ENCODE results near the gene ELK1. TPM values are rescaled to one million over a fixed set of nuclear protein-coding genes. Genes with fewer than 3 reads are reported as not detected.
"Not testable (repeated sequence)": the region's sequence is repeated elsewhere in the genome, so short reads cannot be mapped to it uniquely, and the experiment has no call there.

Gene ELK1
- total and polyA plus RNA-seq, 3 donors from 2014 or later: 70.9 to 114 (median 102) TPM

GRCh38 chrX:47683829-47684205 lies 33.5 kb upstream of the ELK1 start:
- DNase-seq: no peak
- WGBS, 2 donors: 45 to 46% methylated on average over 3 of the region's 3 CpGs
- H3K27ac ChIP-seq: no peak overlapping the region
- no peaks in the 10 kb centered on the region for H3K4me1 ChIP-seq
- H3K36me3 ChIP-seq (ENCODE audit: low read depth, missing control alignments): no peaks in the 10 kb centered on the region
- TF ChIP-seq POLR2A (IDR thresholded peaks at IDR 0.05): no peak
- TF ChIP-seq, protein P1, sequence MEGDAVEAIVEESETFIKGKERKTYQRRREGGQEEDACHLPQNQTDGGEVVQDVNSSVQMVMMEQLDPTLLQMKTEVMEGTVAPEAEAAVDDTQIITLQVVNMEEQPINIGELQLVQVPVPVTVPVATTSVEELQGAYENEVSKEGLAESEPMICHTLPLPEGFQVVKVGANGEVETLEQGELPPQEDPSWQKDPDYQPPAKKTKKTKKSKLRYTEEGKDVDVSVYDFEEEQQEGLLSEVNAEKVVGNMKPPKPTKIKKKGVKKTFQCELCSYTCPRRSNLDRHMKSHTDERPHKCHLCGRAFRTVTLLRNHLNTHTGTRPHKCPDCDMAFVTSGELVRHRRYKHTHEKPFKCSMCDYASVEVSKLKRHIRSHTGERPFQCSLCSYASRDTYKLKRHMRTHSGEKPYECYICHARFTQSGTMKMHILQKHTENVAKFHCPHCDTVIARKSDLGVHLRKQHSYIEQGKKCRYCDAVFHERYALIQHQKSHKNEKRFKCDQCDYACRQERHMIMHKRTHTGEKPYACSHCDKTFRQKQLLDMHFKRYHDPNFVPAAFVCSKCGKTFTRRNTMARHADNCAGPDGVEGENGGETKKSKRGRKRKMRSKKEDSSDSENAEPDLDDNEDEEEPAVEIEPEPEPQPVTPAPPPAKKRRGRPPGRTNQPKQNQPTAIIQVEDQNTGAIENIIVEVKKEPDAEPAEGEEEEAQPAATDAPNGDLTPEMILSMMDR (IDR thresholded peaks at IDR 0.05): no peak
- no peaks in the 10 kb centered on the region for H3K9me3 ChIP-seq
- intact Hi-C loops (cut with DNase I; ENCODE audit: low total_unique reads): no loop called here
- no peaks in the 10 kb centered on the region for H3K27me3 ChIP-seq
- no peak overlapping the region for H3K4me3 ChIP-seq

DNA sequence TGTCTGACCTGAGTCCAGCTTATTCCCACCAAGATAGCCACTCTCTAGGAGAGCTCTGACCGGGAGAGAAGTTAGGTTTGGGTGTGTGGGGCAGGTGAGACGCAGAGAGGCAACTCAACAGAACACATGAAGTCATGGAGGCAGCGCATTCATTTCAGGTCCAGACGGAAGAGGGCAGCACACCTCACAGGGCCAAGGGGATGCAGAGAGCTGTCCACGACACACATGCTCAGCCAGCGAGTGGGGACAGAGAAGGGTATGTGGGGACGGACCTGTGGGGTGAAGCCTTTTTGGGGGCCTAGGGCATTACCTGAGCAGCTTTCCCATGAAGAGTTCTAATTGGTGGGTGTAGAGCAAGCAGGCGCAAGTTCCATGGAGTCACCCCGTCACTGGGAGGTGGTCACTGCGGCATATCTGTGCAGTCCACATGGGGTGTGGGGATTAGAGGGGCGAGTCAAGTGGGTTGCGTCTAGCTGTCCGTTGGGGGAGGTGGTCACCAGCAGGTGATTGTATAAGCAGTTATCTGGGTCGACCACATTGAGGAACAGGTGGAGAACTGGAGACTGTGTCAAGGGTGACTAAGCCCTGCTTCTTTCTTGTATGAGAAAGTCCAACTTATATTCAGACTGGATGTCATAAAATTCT lies 32.9 kb upstream of the ELK1 start:
- TF ChIP-seq, protein P1 (IDR thresholded peaks at IDR 0.05): no peak
- no peak for TF ChIP-seq POLR2A (IDR thresholded peaks at IDR 0.05)
- intact Hi-C loops (cut with DNase I; ENCODE audit: low total_unique reads): no loop called here
- DNase-seq: no peak

GRCh38 chrX:47675959-47676859 lies 25.8 kb upstream of the ELK1 start:
- H3K27ac ChIP-seq; H3K4me1 ChIP-seq; H3K36me3 ChIP-seq (ENCODE audit: low read depth, missing control alignments); intact Hi-C loops (cut with DNase I; ENCODE audit: low total_unique reads); H3K9me3 ChIP-seq; H3K27me3 ChIP-seq; H3K4me3 ChIP-seq; DNase-seq: not testable (repeated sequence)
- 70 to 75% methylated on average over 7 of the region's 7 CpGs for WGBS, 2 donors

More for the DNA sequence above, 32.9 kb upstream of the ELK1 start:
- no peaks in the 10 kb centered on the region for H3K27me3 ChIP-seq
- no peak overlapping the region for H3K4me3 ChIP-seq
- H3K4me1 ChIP-seq: no peaks in the 10 kb centered on the region
- whole genome bisulfite sequencing, 2 donors: 78 to 91% methylated on average over 9 to 14 of the region's 14 CpGs
- H3K36me3 ChIP-seq (ENCODE audit: low read depth, missing control alignments): no peaks in the 10 kb centered on the region
- no peaks in the 10 kb centered on the region for H3K9me3 ChIP-seq
- H3K27ac ChIP-seq: no peak overlapping the region

- no peaks in the 10 kb centered on the region for H3K27me3 ChIP-seq
- intact Hi-C loops (cut with DNase I; ENCODE audit: low total_unique reads): no loop called here
- WGBS, 2 donors: 81 to 85% methylated on average over 5 of the region's 5 CpGs
- no peaks in the 10 kb centered on the region for H3K4me1 ChIP-seq
- TF ChIP-seq POLR2A (IDR thresholded peaks at IDR 0.05): no peak
- TF ChIP-seq, protein P1 (IDR thresholded peaks at IDR 0.05): no peak
- no peaks in the 10 kb centered on the region for H3K36me3 ChIP-seq (ENCODE audit: low read depth, missing control alignments)
- no peak for DNase-seq
- H3K4me3 ChIP-seq: no peak overlapping the region
- no peak overlapping the region for H3K27ac ChIP-seq
- no peaks in the 10 kb centered on the region for H3K9me3 ChIP-seq
Measured at GRCh38 chrX:47674776-47675175, 24.4 kb upstream of the ELK1 start.

DNA sequence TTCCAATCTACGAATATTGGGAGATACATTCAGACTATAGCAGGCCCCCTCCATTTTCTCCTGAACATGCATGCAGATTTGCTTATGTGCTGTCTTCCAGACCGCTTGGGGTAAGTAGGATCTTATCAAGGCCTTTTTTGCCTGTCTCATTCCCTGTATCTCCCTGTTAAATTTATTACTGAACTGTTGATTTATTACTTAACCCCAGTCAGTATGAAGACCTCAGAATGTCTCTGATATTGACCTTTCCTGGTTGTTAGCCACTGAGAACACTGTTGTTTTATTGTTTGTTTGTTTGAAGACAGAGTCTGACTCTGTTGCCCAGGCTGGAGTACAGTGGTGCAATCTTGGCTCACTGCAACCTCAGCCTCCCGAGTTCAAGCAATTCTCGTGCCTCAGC lies 15.4 kb upstream of the ELK1 start:
- intact Hi-C loops (cut with DNase I; ENCODE audit: low total_unique reads); H3K4me3 ChIP-seq; DNase-seq; H3K4me1 ChIP-seq; H3K27me3 ChIP-seq; H3K27ac ChIP-seq; H3K36me3 ChIP-seq (ENCODE audit: low read depth, missing control alignments); H3K9me3 ChIP-seq: not testable (repeated sequence)
- 88 to 100% methylated on average over 4 of the region's 4 CpGs for WGBS, 2 donors

Measured in testis (tissue), 3 donors.